ENCODE measurements around the gene APBA2. TPM values are rescaled to one million over a fixed set of nuclear protein-coding genes. Genes with fewer than 3 reads are reported as not detected.

APBA2 gene
- total and polyA plus RNA-seq, 2 of the 4 experiments (the other 2 are of a cell fraction) = 21.7 to 33.0 TPM

DNA sequence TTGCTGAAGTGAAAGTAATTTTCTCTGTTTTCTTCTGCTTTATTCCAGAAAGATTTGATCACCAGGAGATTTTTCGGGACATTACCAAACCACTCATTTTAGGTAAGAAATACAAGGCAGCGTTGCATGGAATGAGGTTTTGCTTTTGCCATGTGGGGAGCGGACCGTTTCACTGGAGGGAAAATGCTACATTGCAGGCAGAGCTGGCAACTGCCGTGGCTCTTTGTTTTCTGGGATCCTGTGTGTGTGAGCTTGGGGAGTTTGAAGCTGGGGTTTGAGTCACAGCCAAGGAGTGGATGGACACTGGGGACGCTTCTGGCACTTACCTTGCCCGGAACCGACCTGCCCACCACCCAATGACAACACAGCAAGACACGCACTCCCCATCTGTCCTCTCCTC is 109.9 kb downstream of the APBA2 start:
- Histone ChIP-seq H2BK5ac (ENCODE audit: low read depth, low read length, poor library complexity, severe bottlenecking) (no peak overlapping the region), H3K56ac (ENCODE audit: extremely low read depth, insufficient read depth, low read length) (no peak overlapping the region), H3K4me3 (ENCODE audit: insufficient read depth, low read depth, low read length) (no peak overlapping the region), H3K4ac (ENCODE audit: low read depth, low read length) (no peak overlapping the region), H3K23ac (ENCODE audit: low read depth, low read length) (no peak overlapping the region), H3K18ac (ENCODE audit: low read depth, low read length) (no peak overlapping the region), H3K27me3 (ENCODE audit: control insufficient read depth, insufficient read depth, low read length) (no peaks in the 10 kb centered on the region), H2AK5ac (ENCODE audit: low read depth, low read length) (no peak overlapping the region), H3K14ac (replicated peaks; ENCODE audit: low read depth, low read length) (no peak overlapping the region), H2BK20ac (ENCODE audit: low read depth, low read length) (no peak overlapping the region), H3K27ac (ENCODE audit: insufficient read depth, low read length) (no peak overlapping the region), H3K9ac (ENCODE audit: low read depth, low read length) (no peak overlapping the region), H3K4me2 (ENCODE audit: low read depth, low read length) (no peak overlapping the region), H3K9me1 (ENCODE audit: insufficient read depth, low read length) (peaks cover 5% of the 10 kb centered on the region; the same call in 1 of the 2 replicates), H2BK15ac (ENCODE audit: low read depth, low read length) (no peak overlapping the region), H4K5ac (ENCODE audit: low read depth, low read length) (no peak overlapping the region), H3K9me3 (ENCODE audit: control insufficient read depth, insufficient read depth, low read length) (no peaks in the 10 kb centered on the region), H2BK120ac (ENCODE audit: low read depth, low read length) (no peak overlapping the region), H4K20me1 (ENCODE audit: insufficient read depth, low read length) (no peaks in the 10 kb centered on the region; the same call in 1 of the 2 replicates), H3K79me1 (ENCODE audit: low read depth in 1 of 2, low read length in 2 of 2) (peaks cover 3 to 28% of the 10 kb centered on the region in 2 experiments; a peak in 3 of 4 replicates), H3K4me1 (ENCODE audit: control insufficient read depth, insufficient read depth, low read length) (peaks cover 8% of the 10 kb centered on the region), H3K36me3 (ENCODE audit: control insufficient read depth, insufficient read depth, low read length) (peaks cover 5% of the 10 kb centered on the region), H4K91ac (ENCODE audit: insufficient read depth, low read depth, low read length) (no peak overlapping the region), H2AFZ (replicated peaks; ENCODE audit: low read length, poor library complexity) (no peak overlapping the region), H4K8ac (ENCODE audit: low read depth in 2 of 2, low read length in 2 of 2) (no peak overlapping the region), H2AK9ac (replicated peaks; ENCODE audit: low read depth, low read length, poor library complexity) (no peak overlapping the region)
- ChIA-PET POLR2A (ENCODE audit: unreplicated experiment) (no interaction called here), CTCF (no interaction called here)
- 97% methylated on average over 5 of the region's 9 CpGs; no CpG with 5 or more reads in 1 of the 2 experiments for WGBS, 2 experiments (ENCODE audit: extremely low coverage in 2 of 2, insufficient read length in 1 of 2)
- intact Hi-C loops (cut with micrococcal nuclease) = no loop called here
- dilution Hi-C loops (cut with HindIII; ENCODE audit: low sequenced_read_pairs, unreplicated experiment) = no loop called here
- TF ChIP-seq, protein P1, sequence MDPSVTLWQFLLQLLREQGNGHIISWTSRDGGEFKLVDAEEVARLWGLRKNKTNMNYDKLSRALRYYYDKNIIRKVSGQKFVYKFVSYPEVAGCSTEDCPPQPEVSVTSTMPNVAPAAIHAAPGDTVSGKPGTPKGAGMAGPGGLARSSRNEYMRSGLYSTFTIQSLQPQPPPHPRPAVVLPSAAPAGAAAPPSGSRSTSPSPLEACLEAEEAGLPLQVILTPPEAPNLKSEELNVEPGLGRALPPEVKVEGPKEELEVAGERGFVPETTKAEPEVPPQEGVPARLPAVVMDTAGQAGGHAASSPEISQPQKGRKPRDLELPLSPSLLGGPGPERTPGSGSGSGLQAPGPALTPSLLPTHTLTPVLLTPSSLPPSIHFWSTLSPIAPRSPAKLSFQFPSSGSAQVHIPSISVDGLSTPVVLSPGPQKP (IDR thresholded peaks at IDR 0.05; ENCODE audit: borderline replicate concordance, low read depth, low read length) = no peak
- TF ChIP-seq FOS (IDR thresholded peaks at IDR 0.05; ENCODE audit: low read depth, low read length) = no peak
- TF ChIP-seq BHLHE40 (IDR thresholded peaks at IDR 0.05; ENCODE audit: low read depth, low read length) = no peak
- TF ChIP-seq SMC3 (IDR thresholded peaks at IDR 0.05; ENCODE audit: low read depth, low read length) = no peak
- TF ChIP-seq USF2 (IDR thresholded peaks at IDR 0.05; ENCODE audit: low read depth, low read length) = no peak
- in situ Hi-C loops (cut with MboI; ENCODE audit: low sequenced_read_pairs) = no loop called here
- ATAC-seq (ENCODE audit: low read depth) = no peak
- BruUV-seq (replicated peaks) = no TSS peak
- no peak for DNase-seq
